ENCODE measurements around the gene TENT5C. TPM values are rescaled to one million over a fixed set of nuclear protein-coding genes. Genes with fewer than 3 reads are reported as not detected.

The TENT5C gene
- total and polyA plus RNA-seq, 9 of the 15 experiments (the other 6 are each of a cell fraction or from before 2014, with no cell fraction given) = 1.8 to 7.7 (median 4.0) TPM

GRCh38 chr1:117659550-117660270 lies 53.9 kb downstream of the TENT5C start (continued):
- TF ChIP-seq, protein P1, sequence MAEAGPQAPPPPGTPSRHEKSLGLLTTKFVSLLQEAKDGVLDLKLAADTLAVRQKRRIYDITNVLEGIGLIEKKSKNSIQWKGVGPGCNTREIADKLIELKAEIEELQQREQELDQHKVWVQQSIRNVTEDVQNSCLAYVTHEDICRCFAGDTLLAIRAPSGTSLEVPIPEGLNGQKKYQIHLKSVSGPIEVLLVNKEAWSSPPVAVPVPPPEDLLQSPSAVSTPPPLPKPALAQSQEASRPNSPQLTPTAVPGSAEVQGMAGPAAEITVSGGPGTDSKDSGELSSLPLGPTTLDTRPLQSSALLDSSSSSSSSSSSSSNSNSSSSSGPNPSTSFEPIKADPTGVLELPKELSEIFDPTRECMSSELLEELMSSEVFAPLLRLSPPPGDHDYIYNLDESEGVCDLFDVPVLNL (CRISPR knock-in tag; IDR thresholded peaks at IDR 0.05; ENCODE audit: low read depth) = no peak
- TF ChIP-seq TFE3 (CRISPR knock-in tag; IDR thresholded peaks at IDR 0.05) = no peak
- no peak for TF ChIP-seq IRF1 (CRISPR knock-in tag; IDR thresholded peaks at IDR 0.05; ENCODE audit: borderline replicate concordance)
- no peak for TF ChIP-seq ZFPM2 (CRISPR knock-in tag; IDR thresholded peaks at IDR 0.05)
- no peak for TF ChIP-seq PHTF2 (CRISPR knock-in tag; IDR thresholded peaks at IDR 0.05)
- no peak for TF ChIP-seq TAF15 (IDR thresholded peaks at IDR 0.05; ENCODE audit: low read depth, low read length)
- no peak for TF ChIP-seq CHD4 (IDR thresholded peaks at IDR 0.05; ENCODE audit: insufficient read depth, insufficient replicate concordance, low read depth, low read length, poor library complexity, severe bottlenecking)
- TF ChIP-seq RNF2 (IDR thresholded peaks at IDR 0.05) = peak; percentile 58; the same call in 1 of the 2 replicates
- TF ChIP-seq HDAC6 (IDR thresholded peaks at IDR 0.05; ENCODE audit: low read depth, low read length) = no peak
- TF ChIP-seq SMC3 (conservative IDR thresholded peaks at IDR 0.05; ENCODE audit: insufficient read depth, low read depth, low read length) = 0 out of 2 replicates have a peak, but pooled peaks have one; percentile 10
- TF ChIP-seq CCNT2 (IDR thresholded peaks at IDR 0.05; ENCODE audit: borderline replicate concordance, extremely low read depth, insufficient read length, low read depth, low read length) = no peak
- no peak for TF ChIP-seq POLR2G (IDR thresholded peaks at IDR 0.05; ENCODE audit: low read depth, low read length)
- no peak for TF ChIP-seq HDAC3 (IDR thresholded peaks at IDR 0.05; ENCODE audit: borderline replicate concordance, partially characterized antibody)
- no peak for TF ChIP-seq FOXA3 (CRISPR knock-in tag; conservative IDR thresholded peaks at IDR 0.05 in 1 of 2, IDR thresholded peaks at IDR 0.05 in 1 of 2)
- peak; percentile 91 for TF ChIP-seq EP300 (IDR thresholded peaks at IDR 0.05; ENCODE audit: low read length)
- TF ChIP-seq CXXC5 (CRISPR knock-in tag; IDR thresholded peaks at IDR 0.05) = peak; percentile 58
- TF ChIP-seq ZBTB7A (IDR thresholded peaks at IDR 0.05; ENCODE audit: borderline replicate concordance, control insufficient read depth, low read depth, low read length) = peak; percentile 99
- TF ChIP-seq BHLHE40 (IDR thresholded peaks at IDR 0.05; ENCODE audit: low read length) = peak; percentile 89
- TF ChIP-seq CSDE1 (IDR thresholded peaks at IDR 0.05) = no peak
- no peak for TF ChIP-seq NCOA2 (IDR thresholded peaks at IDR 0.05; ENCODE audit: partially characterized antibody in 2 of 2)
- no peak for TF ChIP-seq GTF2E2 (tag; IDR thresholded peaks at IDR 0.05)
- no peak for TF ChIP-seq ZNF408 (CRISPR knock-in tag; IDR thresholded peaks at IDR 0.05; ENCODE audit: low read depth)
- no peak for TF ChIP-seq RBM14 (IDR thresholded peaks at IDR 0.05; ENCODE audit: borderline replicate concordance, insufficient read depth, low read depth, low read length)

Data from K562 (cell line).